NCI-H524 (cell line): ENCODE measurements around the gene CDH4.
A peak's percentile ranks its signal among the peaks of the same experiment; 100 is the strongest.

Experiments used
- DNase-seq, 2 experiments: peaks; one replicate each; lab custom pipeline; 2025; lab: John Stamatoyannopoulos, UW

CDH4 gene

DNA sequence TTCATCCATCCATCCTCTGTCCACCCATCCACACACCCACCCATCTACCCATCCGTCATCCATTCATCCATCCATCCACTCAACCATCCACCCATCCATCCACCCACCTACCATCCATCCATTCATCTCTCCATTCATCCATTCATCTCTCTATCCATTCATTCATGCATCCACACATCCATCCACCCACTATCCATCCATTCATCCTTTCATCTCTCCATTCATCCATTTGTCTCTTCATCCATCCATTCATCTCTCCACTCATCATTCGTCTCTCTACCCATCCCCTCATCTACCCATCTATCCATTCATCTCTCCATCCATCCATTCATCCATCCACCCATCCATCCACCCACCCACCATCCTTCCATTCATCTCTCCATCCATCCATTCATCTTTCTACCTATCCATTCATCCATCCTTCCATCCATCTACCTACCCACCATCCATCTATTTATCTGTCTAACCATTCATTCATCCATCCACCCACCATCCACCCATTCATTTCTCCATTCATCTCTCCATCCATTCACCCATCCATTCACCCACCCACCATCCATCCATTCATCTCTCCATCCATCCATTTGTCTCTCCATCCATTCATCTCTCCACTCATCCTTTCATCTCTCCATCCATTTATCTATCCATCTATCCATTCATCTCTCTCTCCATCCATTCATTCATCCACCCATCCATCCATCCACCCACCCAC is 538.2 kb downstream of the CDH4 start:
- DNase-seq = no peak

DNA sequence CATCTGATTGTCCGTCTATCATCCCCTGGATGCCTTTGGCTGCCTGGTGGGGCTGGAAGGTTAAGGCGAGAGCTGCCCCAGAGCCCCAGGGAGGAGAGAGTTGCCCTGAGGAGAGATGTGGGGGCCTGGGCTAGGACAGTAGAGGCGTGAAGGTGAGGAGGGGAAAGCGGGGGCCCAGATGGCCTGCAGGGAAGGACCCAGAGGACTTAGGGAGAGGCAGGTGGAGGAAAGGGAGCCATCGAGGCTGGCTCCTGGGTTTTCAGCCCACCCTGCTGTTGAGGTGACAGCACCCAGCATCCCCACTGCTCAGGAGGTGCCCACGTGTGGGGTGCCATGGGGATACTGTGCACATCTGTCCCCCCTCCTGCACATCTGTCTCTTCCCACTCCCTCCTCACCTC is 539.9 kb downstream of the CDH4 start:
- no peak for DNase-seq

DNA sequence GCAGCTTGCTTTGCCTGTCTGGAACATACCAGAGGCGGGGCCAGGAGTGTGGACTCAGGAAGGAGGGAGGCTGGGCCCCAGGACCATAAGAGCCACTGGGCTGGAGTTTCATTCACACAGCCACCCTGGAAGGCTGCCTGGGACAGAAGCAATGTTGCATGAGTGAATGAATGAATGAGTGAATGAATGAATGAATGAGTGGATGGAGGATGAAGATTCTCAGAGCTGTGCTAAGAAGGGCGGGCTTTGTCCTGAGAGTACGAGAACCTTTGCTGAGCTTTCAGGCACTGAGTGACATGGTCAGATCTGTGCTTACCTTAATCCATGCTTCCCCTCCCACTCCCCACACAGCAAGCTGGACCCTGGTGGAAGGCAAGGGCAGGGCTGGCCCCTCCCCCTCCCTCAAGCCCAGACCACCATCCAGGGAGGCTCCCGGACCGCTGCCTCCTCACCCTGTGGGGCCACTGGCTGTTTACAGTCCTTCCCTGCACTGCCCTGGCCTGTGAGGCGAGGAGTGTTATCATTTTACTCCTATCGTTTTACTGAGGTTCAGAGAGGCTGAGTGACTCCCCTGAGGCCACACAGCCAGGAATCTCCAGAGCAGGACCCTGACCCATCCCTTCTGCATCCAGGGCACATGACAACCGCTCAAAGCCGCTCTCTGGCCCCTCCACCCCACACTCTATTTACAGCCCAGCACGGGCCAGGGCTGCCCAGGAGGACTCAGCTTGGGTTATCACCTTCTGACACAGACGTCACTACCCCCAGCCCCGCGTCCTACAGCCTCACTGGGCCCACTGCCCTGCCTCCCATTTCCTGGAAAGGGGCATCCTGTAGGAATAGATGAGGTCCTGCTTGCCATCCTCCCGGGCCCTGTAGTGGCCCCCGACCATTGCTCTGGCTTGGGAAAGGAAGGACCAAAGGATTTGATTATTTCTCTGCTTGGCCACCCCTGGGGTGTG is 543.9 kb downstream of the CDH4 start:
- DNase-seq = no peak

DNA sequence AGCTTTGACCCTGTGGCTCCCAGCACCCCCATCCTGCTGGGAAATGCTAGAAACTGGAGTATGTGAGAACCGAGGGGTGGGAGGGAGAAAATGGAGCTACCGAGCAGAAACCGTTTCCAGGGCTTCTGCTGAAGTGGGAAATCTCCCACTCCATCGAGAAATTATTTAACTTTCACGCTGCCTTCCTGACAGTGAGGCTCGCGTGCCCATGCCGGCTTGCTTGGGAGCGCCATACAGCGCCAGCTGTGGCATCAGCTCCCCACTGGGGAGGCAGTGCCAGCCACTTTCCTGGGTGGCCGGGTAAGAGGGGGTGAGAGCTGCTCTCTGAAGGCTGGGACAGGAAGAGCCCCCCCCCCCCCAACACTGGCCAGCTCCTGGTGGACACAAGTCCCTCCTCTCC is 544.7 kb downstream of the CDH4 start:
- DNase-seq = no peak

DNA sequence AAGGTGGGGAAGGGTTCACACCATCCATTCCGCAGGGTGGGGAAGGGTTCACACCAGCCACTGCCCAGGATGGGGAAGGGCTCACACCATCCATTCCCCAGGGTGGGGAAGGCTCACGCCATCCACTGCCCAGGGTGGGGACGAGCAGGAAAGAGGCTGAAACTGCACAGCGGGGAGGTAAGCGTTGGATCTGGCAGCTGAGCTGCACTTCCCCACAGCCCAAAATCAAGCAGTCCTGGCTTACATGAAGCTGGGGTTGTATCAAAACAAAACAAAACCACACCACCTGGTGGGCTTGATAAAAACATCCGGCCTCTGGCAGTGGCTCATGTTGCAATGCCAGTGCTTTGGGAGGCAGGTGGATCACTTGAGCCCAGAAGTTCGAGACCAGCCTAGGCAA is 545.1 kb downstream of the CDH4 start:
- DNase-seq = peak in 1 of 2 experiments; percentile 17

DNA sequence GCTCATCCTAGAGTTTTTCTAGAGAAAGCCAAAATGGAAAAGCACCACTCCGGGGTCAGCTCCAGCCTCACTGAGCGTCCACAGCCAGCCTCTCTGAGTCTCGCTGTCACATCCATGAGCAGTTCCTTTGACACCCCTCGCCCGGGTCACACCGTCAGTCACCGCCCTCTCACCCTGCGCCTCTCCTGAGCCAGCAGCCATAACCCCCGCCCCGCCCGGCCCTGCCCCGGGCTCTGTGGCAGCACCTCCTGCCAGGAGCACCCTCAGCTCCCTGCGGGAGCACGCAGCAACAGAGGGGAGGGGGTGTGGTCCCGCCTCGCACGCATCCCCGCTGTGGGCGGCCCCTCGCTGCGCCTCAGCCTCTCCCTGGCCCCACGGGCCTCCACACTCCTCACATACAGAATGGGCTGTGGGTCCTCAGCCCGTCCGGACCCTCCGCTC is 545.9 kb downstream of the CDH4 start:
- no peak for DNase-seq

DNA sequence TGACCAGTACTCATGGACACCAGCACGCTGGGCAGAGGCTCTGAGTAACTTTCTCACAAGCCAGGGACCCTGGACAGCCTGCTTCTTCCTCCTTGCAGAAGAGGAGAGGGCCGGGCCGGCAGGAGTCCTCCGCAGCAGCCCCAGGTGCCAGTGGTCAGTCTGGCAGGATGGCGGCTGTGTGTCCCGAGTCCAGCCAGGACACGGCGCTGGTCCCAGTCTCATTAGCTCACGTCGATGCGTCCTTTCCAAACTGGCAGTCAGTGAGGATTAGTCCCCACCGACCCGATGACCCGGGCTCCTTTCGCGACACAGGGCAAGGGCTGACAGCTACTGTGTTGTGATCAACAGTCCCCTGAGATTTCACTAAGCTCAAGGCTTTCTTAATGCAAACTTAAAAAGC is 546.6 kb downstream of the CDH4 start:
- peak; percentile 19 to 52 for DNase-seq

DNA sequence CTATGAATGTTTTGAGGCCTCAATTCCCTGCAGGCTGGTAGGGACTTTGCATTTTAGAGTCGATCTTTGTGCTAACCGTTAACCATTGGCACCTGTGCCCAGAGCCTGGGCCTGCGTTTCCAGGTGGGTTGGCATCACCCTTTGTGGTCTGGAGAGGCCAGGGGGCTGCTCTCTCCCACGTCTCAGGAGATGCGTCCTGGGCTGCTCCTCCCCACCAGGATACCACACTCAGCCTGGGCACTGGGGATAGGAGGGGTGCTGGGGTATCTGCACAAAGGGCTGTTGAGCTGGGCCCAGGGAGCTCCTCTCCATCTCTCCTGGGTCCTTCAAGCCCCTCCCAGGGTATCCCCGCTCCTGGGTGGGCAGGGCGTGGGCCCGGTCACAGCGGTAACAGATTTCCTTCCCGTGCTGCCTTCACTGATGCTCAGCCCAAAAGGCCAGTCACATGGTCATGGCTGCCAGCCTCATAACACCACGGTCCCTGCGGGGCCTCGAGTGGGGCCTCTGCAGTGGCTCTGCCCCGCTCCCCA is 547.4 kb downstream of the CDH4 start:
- DNase-seq = no peak

DNA sequence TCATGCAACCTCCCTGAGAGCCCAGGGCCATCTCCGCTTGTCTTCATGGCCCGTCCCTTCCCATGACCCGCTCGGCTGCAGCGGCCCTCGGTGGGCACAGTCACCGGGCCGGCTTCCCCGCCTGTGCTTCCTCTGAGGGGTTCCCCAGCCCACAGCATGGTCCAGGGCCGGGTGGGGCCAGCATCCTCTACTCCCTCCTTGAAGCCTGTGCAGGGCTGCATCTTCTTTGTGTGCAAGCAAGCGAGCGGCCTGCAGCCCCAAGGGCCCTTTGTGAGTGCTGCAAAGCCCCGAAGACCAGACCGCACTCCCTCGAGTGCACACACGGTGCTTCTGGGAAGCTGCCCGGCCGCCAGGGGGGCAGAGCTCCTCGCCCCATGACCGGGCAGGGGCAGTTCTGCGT is 547.9 kb downstream of the CDH4 start:
- no peak for DNase-seq

DNA sequence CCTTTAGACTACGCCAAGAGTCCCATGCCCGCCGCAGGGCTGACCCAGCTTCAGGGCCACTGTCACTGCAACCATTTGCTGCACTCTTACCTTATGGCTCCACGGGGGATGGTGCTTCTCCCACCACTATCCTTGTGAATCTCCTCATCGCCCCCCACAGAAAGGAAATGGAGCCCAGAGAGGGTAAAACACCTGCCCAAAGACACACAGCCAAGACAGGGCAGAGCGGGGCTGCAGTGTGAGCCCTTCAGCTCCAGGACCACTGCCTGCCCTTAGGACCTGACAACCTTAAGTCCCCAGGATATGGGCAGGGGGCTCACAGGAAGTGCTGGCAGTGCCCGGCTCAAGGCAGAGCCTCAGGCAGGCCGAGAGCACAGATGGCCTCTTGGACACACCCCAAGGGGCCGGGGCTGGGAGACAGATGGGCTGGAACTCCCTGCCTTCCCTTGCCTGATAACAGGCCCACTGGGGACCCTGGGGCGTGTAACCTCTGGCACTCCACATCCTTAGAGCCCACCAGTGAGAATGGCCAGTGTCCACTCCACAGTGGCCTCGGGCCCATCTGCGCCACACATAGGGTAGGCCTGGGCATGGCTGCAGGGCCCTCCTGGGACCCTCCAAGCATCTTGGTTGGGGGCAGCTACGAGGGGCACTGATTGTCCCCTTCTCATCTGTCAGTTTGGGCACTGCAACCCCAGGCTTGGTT is 548.5 kb downstream of the CDH4 start:
- peak in 1 of 2 experiments; percentile 21 for DNase-seq

DNA sequence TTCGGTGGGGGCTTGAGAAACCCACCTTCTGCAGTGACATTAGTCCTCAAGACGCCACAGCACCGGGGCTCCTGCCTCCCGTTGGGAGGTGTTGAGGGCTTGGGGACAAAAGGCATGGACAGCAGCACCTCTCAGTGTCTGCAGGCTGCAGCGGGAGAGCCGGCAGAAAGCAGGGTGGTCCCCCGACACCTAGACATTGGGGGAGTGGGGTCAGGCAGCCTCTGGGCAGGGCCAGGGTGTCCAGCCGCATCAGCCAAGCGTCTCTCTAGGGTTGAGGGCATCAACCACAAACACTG is 549.0 kb downstream of the CDH4 start:
- no peak for DNase-seq

DNA sequence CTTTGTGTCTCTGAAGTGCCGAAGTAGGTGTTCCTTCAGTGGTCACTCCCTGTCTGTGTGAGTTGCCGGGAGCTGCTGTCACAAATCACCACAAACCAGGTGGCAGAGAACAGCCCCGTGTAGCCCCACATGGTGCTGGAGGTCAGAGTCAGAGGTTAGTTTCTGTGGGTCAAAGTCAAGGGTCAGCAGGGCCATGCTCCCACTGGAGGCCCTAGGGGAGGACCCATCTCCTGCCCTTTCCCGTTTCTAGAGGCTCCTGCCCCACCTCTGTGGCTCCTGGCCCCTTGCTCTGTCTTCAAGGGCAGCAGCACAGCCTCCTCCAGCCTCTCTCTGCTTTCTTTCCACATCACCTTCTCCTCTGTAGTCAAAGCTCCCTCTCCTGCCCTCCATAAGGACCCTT is 549.4 kb downstream of the CDH4 start:
- no peak for DNase-seq

DNA sequence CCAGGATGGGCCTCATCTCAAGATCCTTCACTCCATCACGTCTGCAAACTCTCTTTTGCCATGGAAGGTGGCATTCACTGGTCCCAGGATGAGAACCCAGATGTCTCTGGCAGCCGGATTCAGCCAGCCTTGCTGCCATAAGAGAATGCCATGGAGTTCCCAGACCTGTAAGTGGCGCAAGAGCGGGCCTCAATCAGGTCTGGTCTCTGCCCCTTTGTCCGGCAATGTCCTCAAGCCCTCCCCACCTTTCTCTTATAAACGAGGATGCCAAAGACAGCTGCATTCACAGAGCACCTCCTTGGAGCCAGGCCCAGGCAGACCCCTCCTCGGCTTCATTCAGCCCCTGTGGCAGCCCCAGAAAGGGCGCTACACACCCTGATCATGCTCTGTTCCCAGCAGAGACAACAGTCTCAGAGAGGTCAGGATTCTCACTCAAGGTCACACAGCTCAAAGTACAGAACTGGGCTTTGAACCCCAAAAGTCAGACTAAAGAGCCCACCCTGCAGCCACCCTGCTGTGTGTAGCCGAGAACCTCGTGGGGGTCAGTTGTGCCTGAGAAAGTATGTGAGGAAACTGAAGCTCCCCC is 549.9 kb downstream of the CDH4 start:
- no peak for DNase-seq

DNA sequence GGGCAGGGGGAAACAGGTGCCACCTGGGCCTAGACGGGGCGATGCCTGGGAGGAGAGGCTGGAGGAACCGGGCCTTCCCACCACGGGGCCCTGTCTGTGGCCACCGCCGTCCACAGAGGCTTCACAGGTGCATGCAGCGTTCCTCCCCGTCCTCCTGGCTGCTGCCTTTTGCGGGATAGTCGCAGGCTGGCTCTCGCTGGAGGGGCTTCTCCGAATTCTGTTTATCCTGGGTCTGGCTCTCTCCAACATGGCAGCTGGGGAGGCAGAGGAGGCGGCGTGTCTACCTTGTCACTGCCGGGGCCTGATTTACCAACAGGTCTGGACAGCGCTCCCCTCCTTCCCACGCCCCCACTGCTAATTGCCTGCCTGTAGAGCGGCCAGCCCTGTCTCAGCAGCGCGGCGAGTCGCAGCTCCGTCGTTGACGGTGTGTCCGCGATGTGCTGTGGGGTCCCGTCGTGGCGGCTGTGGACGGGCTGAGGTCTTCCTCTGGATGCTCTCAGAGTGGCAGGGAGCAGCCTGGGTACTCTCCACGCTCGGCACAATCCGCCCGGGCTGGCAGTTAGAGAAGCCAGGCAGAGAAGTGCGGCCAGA is 550.8 kb downstream of the CDH4 start:
- no peak for DNase-seq

DNA sequence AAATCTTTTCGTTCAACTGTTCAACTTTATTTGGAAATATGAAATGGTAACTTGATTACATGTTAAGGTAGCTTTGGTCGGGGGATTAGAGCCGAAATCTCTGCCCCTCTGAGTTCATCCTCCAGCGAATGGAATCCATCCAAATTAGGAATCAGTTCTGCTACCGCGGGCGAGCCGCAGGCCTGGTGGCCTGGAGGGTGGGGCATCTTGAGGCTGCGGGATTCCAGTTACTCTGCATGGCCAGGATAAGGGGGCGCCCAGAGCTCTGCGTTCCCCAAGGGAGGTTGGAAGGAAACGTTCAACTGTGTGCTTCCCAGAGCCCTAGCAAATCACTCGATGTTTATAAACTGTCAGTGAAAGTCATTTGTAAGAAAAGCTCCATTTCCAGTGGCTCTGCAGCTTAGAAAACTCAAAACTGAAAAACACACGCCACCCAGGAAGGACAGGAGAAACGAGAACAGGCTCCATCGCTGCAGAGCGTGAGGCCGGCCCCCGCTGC is 551.4 kb downstream of the CDH4 start:
- no peak for DNase-seq

DNA sequence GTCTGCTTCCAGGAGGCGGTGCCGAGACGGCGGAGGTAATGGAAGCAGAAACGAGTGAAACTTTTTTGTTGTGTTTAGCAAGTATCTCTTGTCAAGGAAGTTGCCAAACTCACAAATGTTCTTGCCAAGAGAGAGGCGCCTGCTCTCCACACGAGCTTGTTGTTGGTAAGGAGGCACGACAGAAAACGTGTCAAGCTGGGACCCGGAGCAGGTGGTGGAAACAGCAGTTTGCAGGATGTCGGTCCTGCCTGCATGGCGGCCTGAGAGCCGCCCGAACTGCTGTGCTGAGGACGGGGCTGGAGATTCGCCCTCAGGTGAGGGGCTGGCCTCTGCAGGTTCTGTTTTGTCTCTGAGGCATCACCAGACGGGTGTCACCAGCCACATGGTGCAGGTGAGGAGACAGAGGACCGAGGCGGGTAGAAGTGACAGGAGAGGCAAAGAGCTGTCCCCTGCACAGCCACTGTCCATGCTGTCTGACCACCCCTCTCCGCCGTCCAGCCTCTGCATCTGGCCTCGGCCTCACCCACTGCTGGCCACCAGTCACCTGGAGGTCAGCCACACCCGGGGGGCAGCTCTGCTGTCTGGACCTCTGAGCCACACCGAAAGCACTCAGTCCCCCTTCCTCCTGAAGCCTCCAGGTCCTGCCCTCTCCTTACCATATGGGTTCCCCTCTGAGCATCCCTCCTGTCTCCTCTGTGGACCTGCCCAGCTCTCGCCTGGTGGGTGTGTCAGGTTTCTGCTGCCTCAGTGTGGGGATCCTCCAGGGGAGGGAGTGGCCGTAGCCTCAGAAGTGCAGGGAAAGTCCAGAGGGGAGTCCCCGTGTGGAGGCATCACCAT is 552.1 kb downstream of the CDH4 start:
- DNase-seq = peak in 1 of 2 experiments; percentile 9

DNA sequence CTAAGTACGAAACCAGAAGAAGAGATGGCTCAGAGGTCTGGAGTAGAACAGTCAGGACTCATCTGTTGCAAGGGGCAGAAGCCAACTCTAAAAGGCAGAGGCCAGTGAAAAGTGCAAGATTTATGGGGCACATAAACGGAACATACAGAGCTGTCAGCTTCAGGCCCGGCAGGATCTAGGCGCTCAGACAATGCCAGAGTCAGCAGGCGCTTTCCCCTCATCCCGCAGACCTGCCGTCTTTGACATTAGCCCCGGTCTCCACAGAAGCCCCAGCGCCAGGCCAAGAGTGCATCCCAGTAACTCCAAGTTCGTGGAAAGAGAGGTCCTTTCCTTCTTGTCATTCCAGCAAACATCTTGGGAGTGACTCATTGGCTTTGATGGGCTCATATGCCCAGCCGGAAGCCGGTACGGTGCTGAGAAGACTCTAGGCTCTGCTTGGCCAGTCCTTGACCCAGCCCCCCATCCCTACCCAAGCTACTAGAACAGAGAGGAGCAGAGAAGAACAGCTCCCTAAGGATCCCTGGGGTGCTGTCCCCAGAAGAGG is 552.8 kb downstream of the CDH4 start:
- no peak for DNase-seq

DNA sequence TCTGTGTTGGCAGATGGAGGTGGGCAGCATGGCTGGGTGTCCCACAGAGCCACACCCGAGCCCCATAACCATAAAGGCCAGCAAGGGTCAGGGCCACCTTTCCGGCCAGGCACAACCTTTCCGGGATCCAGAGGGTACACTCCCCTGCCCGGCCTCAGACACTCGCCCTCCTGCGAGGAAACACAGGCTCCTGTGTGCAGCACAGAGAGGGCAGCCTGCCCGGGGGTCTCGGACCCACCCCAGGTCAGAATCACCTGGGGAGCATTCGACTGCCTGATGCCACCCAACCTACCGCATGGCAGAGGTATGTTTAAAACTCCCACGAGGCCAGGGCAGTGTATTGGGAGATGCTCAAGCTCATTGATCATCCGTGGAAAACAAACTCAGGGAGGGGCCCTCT is 553.3 kb downstream of the CDH4 start:
- DNase-seq = no peak

DNA sequence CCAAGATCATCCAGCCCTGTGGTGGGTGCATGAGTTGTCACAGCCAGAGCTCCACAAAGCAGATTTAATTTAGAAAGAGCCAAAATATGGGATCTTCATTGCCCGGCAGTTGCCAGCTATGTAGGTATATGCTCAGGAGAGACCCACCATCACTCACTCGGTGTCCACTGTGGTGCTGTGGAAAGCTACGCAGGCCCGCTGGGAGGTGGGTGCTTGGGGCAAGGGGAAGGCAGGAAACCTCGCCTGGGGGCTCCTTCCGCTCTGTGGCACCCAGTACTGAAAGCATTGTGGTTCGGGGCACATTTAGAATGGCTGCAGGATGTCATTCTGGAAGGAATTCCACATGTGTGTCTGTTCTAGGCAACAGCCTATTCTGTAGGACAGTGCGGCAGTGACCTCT is 553.7 kb downstream of the CDH4 start:
- no peak for DNase-seq

DNA sequence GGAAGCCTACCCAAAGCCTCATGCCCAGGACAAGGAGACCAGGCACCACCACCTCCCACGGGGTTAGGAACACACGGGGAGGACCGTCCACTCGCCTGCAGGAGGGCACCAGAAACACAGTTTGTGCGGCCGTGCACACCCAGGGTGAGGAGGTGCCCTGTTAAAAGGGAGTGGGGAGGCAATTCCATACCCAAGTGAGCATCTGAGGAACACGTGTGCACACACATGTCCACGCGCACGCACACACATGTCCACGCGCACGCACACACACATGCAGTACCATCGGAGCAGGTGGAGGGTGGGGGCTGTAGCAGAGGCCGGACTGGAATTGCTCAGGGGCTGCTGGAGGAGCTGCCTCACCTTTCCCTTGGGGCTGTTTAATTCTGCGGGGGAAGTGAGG is 554.3 kb downstream of the CDH4 start:
- DNase-seq = no peak
